ENCODE results near the gene PTN. TPM values are rescaled to one million over a fixed set of nuclear protein-coding genes. Genes with fewer than 3 reads are reported as not detected.

The PTN gene
- total RNA-seq, 3 donors from 2014 or later: not detected

- ATAC-seq (no peak), DNase-seq (no peak)
- Mint-ChIP-seq H3K36me3 (ENCODE audit: insufficient read depth) (no peaks in the 10 kb centered on the region), H3K9me3 (no peaks in the 10 kb centered on the region), H3K4me1 (ENCODE audit: low read depth) (no peaks in the 10 kb centered on the region), H3K27me3 (ENCODE audit: low read depth) (peaks cover 5% of the 10 kb centered on the region), H3K4me3 (no peak overlapping the region)
These were observed 1.3 kb downstream of the PTN start for GRCh38 chr7:137342265-137342664.

- peaks cover 3% of the 10 kb centered on the region for H3K9me3 Mint-ChIP-seq
- H3K4me1 Mint-ChIP-seq (ENCODE audit: low read depth): no peaks in the 10 kb centered on the region
- no peak for ATAC-seq
- no peak for DNase-seq
- no peaks in the 10 kb centered on the region for H3K27me3 Mint-ChIP-seq (ENCODE audit: low read depth)
- no peaks in the 10 kb centered on the region for H3K36me3 Mint-ChIP-seq (ENCODE audit: insufficient read depth)
- no peak overlapping the region for H3K4me3 Mint-ChIP-seq
These were observed 5.6 kb downstream of the PTN start for GRCh38 chr7:137337902-137338301.

DNA sequence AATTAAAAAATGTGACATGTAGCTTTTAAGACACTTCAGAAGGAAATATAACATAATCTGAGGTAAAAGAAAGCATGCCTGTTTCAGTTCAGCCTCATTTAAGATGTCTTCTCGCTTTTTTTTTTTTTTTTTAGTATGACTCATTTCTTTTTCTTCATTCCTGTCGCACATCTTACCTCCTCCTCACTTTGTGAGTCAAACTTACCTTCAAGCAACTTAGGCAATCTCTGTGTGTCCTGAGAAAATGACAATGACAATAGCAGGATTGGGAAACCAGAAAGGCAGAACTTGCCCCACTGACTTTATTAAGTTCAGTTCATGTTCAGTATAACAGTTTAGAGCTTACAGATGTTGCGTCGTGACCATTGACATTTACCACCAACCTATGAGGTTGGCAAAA, 7.7 kb downstream of the PTN start:
- ATAC-seq: no peak
- DNase-seq: no peak
- no peaks in the 10 kb centered on the region for H3K27me3 Mint-ChIP-seq (ENCODE audit: low read depth)
- no peaks in the 10 kb centered on the region for H3K4me1 Mint-ChIP-seq (ENCODE audit: low read depth)
- no peaks in the 10 kb centered on the region for H3K36me3 Mint-ChIP-seq (ENCODE audit: insufficient read depth)
- H3K4me3 Mint-ChIP-seq: no peak overlapping the region
- peaks cover 6% of the 10 kb centered on the region for H3K9me3 Mint-ChIP-seq

- H3K36me3 Mint-ChIP-seq (ENCODE audit: insufficient read depth): no peaks in the 10 kb centered on the region
- DNase-seq: no peak
- no peaks in the 10 kb centered on the region for H3K4me1 Mint-ChIP-seq (ENCODE audit: low read depth)
- no peaks in the 10 kb centered on the region for H3K27me3 Mint-ChIP-seq (ENCODE audit: low read depth)
- ATAC-seq: no peak
- no peak overlapping the region for H3K4me3 Mint-ChIP-seq
- H3K9me3 Mint-ChIP-seq: peaks cover 6% of the 10 kb centered on the region
These were observed 12.2 kb downstream of the PTN start for GRCh38 chr7:137331378-137331777.

DNA sequence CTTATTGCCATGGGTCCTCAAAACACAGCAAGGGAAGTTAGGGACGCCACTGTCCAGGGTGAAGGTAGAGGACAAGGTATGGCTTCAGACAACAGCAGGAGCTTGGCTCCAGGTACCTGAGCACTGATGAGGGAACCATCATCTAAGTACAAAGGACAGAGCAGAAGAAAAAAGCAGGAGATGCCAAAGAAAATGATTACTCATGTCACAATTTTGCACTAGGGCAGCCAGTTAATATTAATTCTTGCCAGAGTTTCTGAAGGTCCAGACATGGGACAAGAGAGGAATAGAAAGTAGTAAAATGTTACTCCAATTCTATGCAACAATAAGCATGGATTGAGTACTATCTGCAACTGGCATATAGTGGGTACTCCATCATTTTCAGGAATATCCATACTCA, 14.1 kb downstream of the PTN start:
- no peak overlapping the region for H3K4me3 Mint-ChIP-seq

DNA sequence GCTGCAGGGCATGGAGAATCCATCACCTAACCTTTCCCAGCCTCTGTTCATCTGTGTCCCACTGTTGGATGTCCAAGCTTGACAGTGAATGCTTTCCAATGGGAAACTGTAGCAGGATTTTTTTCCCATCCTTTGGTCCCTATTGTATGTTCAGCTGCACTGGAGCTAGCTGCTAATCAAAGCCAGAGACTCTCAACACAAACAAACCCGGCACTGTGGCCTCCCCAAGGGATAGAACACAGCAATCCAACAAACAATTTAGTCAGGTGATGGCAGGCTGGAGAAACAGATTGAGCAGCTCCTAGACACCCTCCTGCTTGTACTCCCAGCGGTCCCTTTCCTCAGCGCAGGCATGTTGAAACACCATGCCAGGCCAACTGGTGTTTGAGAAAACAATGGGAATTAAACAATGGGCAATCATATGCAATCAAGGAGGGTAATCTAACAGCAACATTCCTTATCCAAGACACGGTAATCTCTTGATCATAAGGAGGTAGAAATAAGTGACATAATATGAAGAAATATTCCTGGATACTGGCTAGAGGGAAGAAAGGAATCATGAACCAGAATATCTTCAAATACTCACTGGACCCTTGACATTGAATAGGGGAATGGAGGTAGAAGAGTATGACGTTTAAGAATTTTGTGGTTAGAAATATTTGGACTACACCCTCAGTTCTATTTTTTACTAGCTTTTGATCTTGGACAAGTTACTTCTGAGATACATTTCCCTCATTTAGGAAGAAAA, 15.0 kb downstream of the PTN start:
- no peak for ATAC-seq
- no peaks in the 10 kb centered on the region for H3K36me3 Mint-ChIP-seq (ENCODE audit: insufficient read depth)
- H3K9me3 Mint-ChIP-seq: peaks cover 3% of the 10 kb centered on the region
- no peak for DNase-seq
- H3K27me3 Mint-ChIP-seq (ENCODE audit: low read depth): no peaks in the 10 kb centered on the region
- H3K4me3 Mint-ChIP-seq: no peak overlapping the region
- no peaks in the 10 kb centered on the region for H3K4me1 Mint-ChIP-seq (ENCODE audit: low read depth)

More for the DNA sequence above, 14.1 kb downstream of the PTN start:
- DNase-seq (no peak), ATAC-seq (no peak)
- H3K9me3 Mint-ChIP-seq: peaks cover 3% of the 10 kb centered on the region
- no peaks in the 10 kb centered on the region for H3K4me1 Mint-ChIP-seq (ENCODE audit: low read depth)
- H3K27me3 Mint-ChIP-seq (ENCODE audit: low read depth): no peaks in the 10 kb centered on the region
- H3K36me3 Mint-ChIP-seq (ENCODE audit: insufficient read depth): no peaks in the 10 kb centered on the region

GRCh38 chr7:137325927-137326326, 17.6 kb downstream of the PTN start:
- H3K9me3 Mint-ChIP-seq: no peaks in the 10 kb centered on the region
- H3K27me3 Mint-ChIP-seq (ENCODE audit: low read depth): no peaks in the 10 kb centered on the region
- no peaks in the 10 kb centered on the region for H3K36me3 Mint-ChIP-seq (ENCODE audit: insufficient read depth)
- ATAC-seq: no peak
- DNase-seq: no peak
- no peaks in the 10 kb centered on the region for H3K4me1 Mint-ChIP-seq (ENCODE audit: low read depth)
- no peak overlapping the region for H3K4me3 Mint-ChIP-seq

- Mint-ChIP-seq H3K36me3 (ENCODE audit: insufficient read depth) (no peaks in the 10 kb centered on the region), H3K9me3 (no peaks in the 10 kb centered on the region), H3K4me3 (no peak overlapping the region), H3K27me3 (ENCODE audit: low read depth) (no peaks in the 10 kb centered on the region), H3K4me1 (ENCODE audit: low read depth) (no peaks in the 10 kb centered on the region)
- ATAC-seq (no peak), DNase-seq (no peak)
These were observed 18.5 kb downstream of the PTN start for GRCh38 chr7:137324796-137325696.

DNA sequence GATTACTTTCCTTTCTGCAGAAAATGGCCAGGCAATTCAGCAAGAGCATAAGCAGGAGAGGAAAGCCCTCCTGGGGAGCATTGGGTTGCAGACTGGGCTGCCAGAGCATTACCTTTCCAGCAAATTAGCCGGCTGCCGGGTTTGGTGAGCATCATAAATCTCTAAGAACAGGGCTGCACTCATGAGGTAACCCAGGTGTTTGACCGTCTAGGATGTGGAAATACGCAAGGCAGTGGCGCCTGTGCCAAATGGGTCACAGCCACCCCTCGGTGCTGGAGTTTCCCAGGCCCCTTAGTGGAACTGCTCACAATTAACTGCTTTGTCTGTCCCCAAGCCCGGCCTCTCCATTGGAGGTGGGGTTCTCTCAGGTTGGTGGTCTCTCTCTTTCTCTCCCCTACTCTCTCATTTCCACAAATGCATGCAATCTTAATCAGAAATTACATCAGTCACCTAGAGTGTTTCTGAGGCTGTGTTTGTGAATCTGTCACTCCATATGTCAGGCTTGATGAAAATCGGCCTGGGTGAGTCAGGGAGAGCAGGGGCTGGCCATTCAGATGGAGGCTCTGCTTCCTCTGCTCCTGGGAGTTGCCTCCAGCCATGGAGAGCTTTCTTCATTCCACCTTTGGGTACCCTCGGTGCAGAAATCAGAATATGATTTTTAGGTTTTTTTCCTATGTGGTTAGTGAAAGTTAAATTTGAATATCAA, 26.7 kb downstream of the PTN start:
- no peak overlapping the region for H3K4me3 Mint-ChIP-seq
- H3K9me3 Mint-ChIP-seq: peaks cover 3% of the 10 kb centered on the region
- ATAC-seq: no peak
- no peaks in the 10 kb centered on the region for H3K36me3 Mint-ChIP-seq (ENCODE audit: insufficient read depth)
- H3K27me3 Mint-ChIP-seq (ENCODE audit: low read depth): no peaks in the 10 kb centered on the region
- no peak for DNase-seq
- no peaks in the 10 kb centered on the region for H3K4me1 Mint-ChIP-seq (ENCODE audit: low read depth)

DNA sequence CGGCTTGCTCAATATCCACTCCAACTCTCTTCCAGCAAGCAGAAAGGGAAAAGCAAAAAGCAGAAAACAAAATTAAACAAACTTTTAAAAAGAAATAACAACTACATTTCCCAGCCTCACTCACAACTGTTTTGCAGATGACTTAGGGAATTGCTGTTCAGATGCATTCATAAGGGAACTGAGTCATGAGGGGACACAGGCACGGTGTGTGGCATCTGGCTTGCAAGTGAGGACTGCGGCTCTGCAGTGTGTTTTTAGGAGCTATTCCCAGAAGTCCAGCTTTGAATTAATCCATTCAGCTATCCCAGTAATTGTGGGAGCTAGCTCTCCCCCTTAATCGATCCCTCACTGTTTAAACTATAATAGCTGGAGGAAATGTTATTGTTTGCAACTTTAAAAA, 30.3 kb downstream of the PTN start:
- Mint-ChIP-seq H3K4me1 (ENCODE audit: low read depth) (no peaks in the 10 kb centered on the region), H3K9me3 (peaks cover 3% of the 10 kb centered on the region), H3K27me3 (ENCODE audit: low read depth) (no peaks in the 10 kb centered on the region), H3K36me3 (ENCODE audit: insufficient read depth) (no peaks in the 10 kb centered on the region), H3K4me3 (no peak overlapping the region)
- DNase-seq (no peak), ATAC-seq (no peak)

DNA sequence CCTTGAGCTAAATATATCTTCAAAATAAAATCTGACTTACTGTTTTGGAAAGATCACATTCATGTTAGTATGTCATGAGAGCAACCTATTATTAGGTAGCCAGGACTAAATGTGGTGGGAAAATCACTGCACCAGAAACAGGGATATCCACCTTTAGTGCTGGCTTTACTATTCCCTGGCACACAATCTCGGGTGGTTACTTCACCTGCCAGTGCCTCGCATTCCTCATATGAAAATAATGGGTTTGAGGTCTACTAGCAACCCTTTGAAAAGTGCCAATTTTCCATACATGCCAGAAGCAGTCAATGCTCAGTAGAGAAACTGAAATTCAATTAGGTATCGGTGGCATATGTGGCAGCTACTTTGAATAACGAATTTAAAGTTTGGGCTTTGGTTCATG, 36.8 kb downstream of the PTN start:
- H3K4me1 Mint-ChIP-seq (ENCODE audit: low read depth): no peaks in the 10 kb centered on the region
- no peaks in the 10 kb centered on the region for H3K36me3 Mint-ChIP-seq (ENCODE audit: insufficient read depth)
- ATAC-seq: no peak
- DNase-seq: no peak
- H3K9me3 Mint-ChIP-seq: no peaks in the 10 kb centered on the region
- H3K27me3 Mint-ChIP-seq (ENCODE audit: low read depth): no peaks in the 10 kb centered on the region
- H3K4me3 Mint-ChIP-seq: no peak overlapping the region

GRCh38 chr7:137305901-137306621, 37.5 kb downstream of the PTN start:
- Mint-ChIP-seq H3K27me3 (ENCODE audit: low read depth) (no peaks in the 10 kb centered on the region), H3K36me3 (ENCODE audit: insufficient read depth) (no peaks in the 10 kb centered on the region), H3K4me3 (no peak overlapping the region), H3K4me1 (ENCODE audit: low read depth) (no peaks in the 10 kb centered on the region), H3K9me3 (no peaks in the 10 kb centered on the region)
- ATAC-seq (no peak), DNase-seq (no peak)

DNA sequence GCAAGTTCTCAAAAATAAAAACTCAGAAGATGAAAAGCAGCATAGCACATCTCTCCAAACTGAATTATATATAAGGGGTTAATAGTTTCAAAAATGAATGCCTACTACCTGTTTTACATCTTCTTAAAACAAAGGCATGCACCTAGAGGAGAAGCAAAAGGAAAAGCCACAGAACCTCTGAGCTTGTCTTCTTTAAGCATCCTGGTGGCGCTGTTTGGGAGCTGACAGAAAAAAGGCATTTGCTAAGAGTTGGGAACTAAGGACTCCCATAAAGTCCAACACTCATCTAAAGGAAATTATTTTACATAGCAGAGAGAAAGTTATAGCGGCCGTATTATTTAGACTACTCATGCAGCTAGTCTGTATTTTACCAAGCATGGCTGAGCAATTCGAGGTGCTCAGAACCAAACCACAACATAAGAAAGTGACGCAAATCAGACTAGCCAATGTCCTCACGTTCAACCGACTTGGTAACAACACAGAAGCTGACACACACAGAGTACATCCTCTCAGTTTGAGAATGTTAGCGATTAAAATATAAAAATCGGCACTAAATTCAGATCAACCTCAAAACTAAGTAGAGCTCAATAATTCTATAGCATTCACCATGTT, 38.8 kb downstream of the PTN start:
- peaks cover 2% of the 10 kb centered on the region for H3K9me3 Mint-ChIP-seq
- no peaks in the 10 kb centered on the region for H3K4me1 Mint-ChIP-seq (ENCODE audit: low read depth)
- ATAC-seq (no peak), DNase-seq (no peak)
- H3K36me3 Mint-ChIP-seq (ENCODE audit: insufficient read depth): no peaks in the 10 kb centered on the region
- H3K4me3 Mint-ChIP-seq: no peak overlapping the region
- no peaks in the 10 kb centered on the region for H3K27me3 Mint-ChIP-seq (ENCODE audit: low read depth)

DNA sequence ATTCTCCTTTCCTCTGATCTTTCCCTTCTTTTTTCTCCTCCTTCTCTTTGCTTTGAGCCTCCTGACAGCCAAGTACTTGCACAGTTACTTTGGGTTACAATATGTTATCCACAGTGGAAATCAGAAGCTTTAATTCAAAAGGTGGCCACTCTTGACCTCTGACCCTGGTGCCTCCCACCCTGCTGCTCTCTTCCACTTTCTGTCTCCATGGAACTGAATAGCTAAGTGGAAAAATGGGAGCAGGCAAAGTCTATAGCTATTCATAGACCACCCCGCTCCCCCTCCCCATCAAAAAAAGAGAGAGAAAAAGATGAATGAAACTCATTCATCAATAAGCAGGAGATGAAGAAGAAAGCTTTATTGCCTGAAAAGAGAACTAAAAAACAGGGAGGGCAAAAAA, 39.4 kb downstream of the PTN start:
- H3K36me3 Mint-ChIP-seq (ENCODE audit: insufficient read depth): no peaks in the 10 kb centered on the region
- H3K9me3 Mint-ChIP-seq: peaks cover 4% of the 10 kb centered on the region
- H3K4me3 Mint-ChIP-seq: no peak overlapping the region
- DNase-seq (no peak), ATAC-seq (no peak)
- no peaks in the 10 kb centered on the region for H3K4me1 Mint-ChIP-seq (ENCODE audit: low read depth)
- no peaks in the 10 kb centered on the region for H3K27me3 Mint-ChIP-seq (ENCODE audit: low read depth)

Measured in activated T-cell treated with anti-CD3 and anti-CD28 coated beads, Interleukin-2, amount 50 U/mL, for 4 hours (primary cell).